Liver (tissue), 3 donors: ENCODE measurements around the gene DNMT1.

ENCODE experiments used
- FOXA1 ChIP-seq: IDR thresholded peaks from 2 replicates; pipeline ENCODE4 v1.6.1; 2016; ENCODE audit warnings: antibody characterized with exemption
- GABPA ChIP-seq, 2 donors: IDR thresholded peaks in 1 of 2; conservative IDR thresholded peaks in 1 of 2; 2 replicates each; pipeline ENCODE4 v1.6.1; 2016; ENCODE audit warnings: antibody characterized with exemption in 2 of 2, mild to moderate bottlenecking in 1 of 2, moderate library complexity in 1 of 2
- HNF4G ChIP-seq: IDR thresholded peaks from 2 replicates; pipeline ENCODE4 v1.6.1; 2016; ENCODE audit warnings: antibody characterized with exemption
- RAD21 ChIP-seq, 2 donors: IDR thresholded peaks; 2 replicates each; pipeline ENCODE4 v1.6.1; 2016; ENCODE audit warnings: antibody characterized with exemption in 2 of 2, mild to moderate bottlenecking in 2 of 2
- REST ChIP-seq: IDR thresholded peaks from 2 replicates; pipeline ENCODE4 v1.6.1; 2016; ENCODE audit warnings: antibody characterized with exemption, mild to moderate bottlenecking
- RXRA ChIP-seq, 2 donors: IDR thresholded peaks; 2 replicates each; pipeline ENCODE4 v1.6.1; 2017 to 2018; ENCODE audit warnings: antibody characterized with exemption in 2 of 2, mild to moderate bottlenecking in 1 of 2
- SP1 ChIP-seq: IDR thresholded peaks from 2 replicates; pipeline ENCODE4 v1.6.1; 2018; ENCODE audit warnings: antibody characterized with exemption, mild to moderate bottlenecking
- TAF1 ChIP-seq: conservative IDR thresholded peaks from 2 replicates; pipeline ENCODE4 v1.6.1; 2016; ENCODE audit warnings: antibody characterized with exemption, mild to moderate bottlenecking
- YY1 ChIP-seq: IDR thresholded peaks from 2 replicates; pipeline ENCODE4 v1.6.1; 2016; ENCODE audit warnings: antibody characterized with exemption, mild to moderate bottlenecking
- TF ChIP-seq, protein P1 (sequence below): fragments of 150-350 bp; IDR thresholded peaks from 2 replicates; pipeline ENCODE4 v1.5.1; 2017; ENCODE audit warnings: improper control_type of control experiment, low read depth, low read length; ENCODE audit not compliant: missing input control
- donor health status: healthy.
- donor health status: healthy.

- TF ChIP-seq, protein P1, sequence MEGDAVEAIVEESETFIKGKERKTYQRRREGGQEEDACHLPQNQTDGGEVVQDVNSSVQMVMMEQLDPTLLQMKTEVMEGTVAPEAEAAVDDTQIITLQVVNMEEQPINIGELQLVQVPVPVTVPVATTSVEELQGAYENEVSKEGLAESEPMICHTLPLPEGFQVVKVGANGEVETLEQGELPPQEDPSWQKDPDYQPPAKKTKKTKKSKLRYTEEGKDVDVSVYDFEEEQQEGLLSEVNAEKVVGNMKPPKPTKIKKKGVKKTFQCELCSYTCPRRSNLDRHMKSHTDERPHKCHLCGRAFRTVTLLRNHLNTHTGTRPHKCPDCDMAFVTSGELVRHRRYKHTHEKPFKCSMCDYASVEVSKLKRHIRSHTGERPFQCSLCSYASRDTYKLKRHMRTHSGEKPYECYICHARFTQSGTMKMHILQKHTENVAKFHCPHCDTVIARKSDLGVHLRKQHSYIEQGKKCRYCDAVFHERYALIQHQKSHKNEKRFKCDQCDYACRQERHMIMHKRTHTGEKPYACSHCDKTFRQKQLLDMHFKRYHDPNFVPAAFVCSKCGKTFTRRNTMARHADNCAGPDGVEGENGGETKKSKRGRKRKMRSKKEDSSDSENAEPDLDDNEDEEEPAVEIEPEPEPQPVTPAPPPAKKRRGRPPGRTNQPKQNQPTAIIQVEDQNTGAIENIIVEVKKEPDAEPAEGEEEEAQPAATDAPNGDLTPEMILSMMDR, result no peak
- TF ChIP-seq SP1 (no peak), REST (no peak), HNF4G (no peak), RAD21 (IDR thresholded peaks at IDR 0.05) (no peak), FOXA1 (no peak), GABPA (IDR thresholded peaks at IDR 0.05 in 1 of 2, conservative IDR thresholded peaks at IDR 0.05 in 1 of 2) (no peak), RXRA (IDR thresholded peaks at IDR 0.05) (no peak), YY1 (no peak), TAF1 (no peak)
These were observed 61.8 kb downstream of the DNMT1 start for GRCh38 chr19:10132905-10133304.
